Uterus (tissue), 2 donors: Measurements from ENCODE around the gene SFTPA2.
"Not testable (repeated sequence)": the region's sequence is repeated elsewhere in the genome, so short reads cannot be mapped to it uniquely, and the experiment has no call there.

Experiments
- POLR2A ChIP-seq, 2 donors: fragments of 450-650 bp; IDR thresholded peaks; one replicate each; pipeline ENCODE4 v1.6.1; 2016; ENCODE audit warnings: antibody characterized with exemption in 2 of 2, mild to moderate bottlenecking in 1 of 2, moderate library complexity in 1 of 2
- TF ChIP-seq, protein P1 (sequence below), 4 experiments: fragments of 200-600 bp in 2 of 4; fragments of 450-650 bp in 2 of 4; sonication (generic) in 2 of 4; IDR thresholded peaks; one replicate each; pipeline ENCODE4 v1.5.1; 2016 to 2019; ENCODE audit warnings: antibody characterized with exemption in 4 of 4, mild to moderate bottlenecking in 2 of 4, moderate library complexity in 1 of 4

DNA sequence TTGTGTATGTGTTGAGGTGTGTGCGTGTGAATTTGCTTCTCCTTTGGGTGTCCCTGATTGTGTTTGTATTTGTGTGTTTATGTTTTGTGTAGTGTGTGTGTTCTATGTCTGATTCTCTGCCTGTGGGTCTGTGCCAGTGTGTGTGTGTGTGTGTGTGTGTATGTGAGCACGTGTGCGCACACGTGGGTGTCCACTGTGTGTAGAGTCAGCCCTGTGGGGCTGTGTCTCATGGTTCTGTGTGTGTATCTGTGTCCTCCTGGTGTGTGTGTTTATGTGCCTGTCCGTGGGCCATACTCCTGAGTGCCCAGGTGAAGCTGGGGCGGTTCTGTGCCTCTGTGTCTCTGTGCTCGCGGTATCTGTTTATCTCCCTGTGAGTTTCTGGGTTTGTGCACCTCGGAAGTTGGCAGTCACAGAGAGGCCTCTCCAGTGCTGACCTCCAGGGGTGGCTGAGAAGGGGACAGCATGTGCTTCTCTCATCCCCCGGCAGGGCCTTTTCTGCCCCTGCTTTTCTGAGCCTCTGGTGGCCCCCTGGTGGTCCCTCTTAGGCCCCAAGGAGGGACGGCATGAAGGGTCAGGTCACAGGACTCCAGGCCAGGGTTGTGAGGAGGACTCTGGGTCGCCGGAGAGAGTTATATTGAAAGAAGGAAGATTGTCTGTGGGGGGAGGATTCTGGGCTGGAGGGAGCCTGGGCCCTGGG, 36.9 kb downstream of the SFTPA2 start:
- TF ChIP-seq, protein P1, sequence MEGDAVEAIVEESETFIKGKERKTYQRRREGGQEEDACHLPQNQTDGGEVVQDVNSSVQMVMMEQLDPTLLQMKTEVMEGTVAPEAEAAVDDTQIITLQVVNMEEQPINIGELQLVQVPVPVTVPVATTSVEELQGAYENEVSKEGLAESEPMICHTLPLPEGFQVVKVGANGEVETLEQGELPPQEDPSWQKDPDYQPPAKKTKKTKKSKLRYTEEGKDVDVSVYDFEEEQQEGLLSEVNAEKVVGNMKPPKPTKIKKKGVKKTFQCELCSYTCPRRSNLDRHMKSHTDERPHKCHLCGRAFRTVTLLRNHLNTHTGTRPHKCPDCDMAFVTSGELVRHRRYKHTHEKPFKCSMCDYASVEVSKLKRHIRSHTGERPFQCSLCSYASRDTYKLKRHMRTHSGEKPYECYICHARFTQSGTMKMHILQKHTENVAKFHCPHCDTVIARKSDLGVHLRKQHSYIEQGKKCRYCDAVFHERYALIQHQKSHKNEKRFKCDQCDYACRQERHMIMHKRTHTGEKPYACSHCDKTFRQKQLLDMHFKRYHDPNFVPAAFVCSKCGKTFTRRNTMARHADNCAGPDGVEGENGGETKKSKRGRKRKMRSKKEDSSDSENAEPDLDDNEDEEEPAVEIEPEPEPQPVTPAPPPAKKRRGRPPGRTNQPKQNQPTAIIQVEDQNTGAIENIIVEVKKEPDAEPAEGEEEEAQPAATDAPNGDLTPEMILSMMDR (IDR thresholded peaks at IDR 0.05) = not testable (repeated sequence)
- not testable (repeated sequence) for TF ChIP-seq POLR2A (IDR thresholded peaks at IDR 0.05)
